A549 (cell line): ENCODE data around the gene ATP8A2. TPM values are rescaled to one million over a fixed set of nuclear protein-coding genes. Genes with fewer than 3 reads are reported as not detected.

ENCODE experiments used
- ATAC-seq, 2 experiments: fragments of 200-7000 bp in 1 of 2; fragments of >200 bp in 1 of 2; cut with Nextera tagmentation in 1 of 2; cut with Tn5 transposase in 1 of 2; 3 replicates each; pipeline versions ENCODE4 v1.8.0 to v1.9.1; 2018 to 2020; ENCODE audit warnings: mild to moderate bottlenecking in 1 of 2, moderate library complexity in 1 of 2
- CTCF ChIA-PET: fragments of 300-600 bp; sonication (Branson Sonifier 250); formaldehyde crosslinking; extraction: SDS; loops from one replicate; lab custom pipeline; 2021; ENCODE audit warnings: antibody characterized with exemption, inconsistent platforms; lab: Yijun Ruan, JAX
- POLR2A ChIA-PET: fragments of 350-600 bp; formaldehyde crosslinking; extraction: SDS; loops from one replicate; lab custom pipeline; 2021; ENCODE audit warnings: antibody characterized with exemption, inconsistent platforms; lab: Yijun Ruan, JAX
- DNase-seq, 2 experiments: peaks; one replicate each; pipeline versions ENCODE4 v3.0.0 to v3.0.0-alpha.2; 2011 to 2016; ENCODE audit warnings: low read depth in 1 of 2, low spot score in 1 of 2
- FAIRE-seq: peaks from 2 replicates; lab custom pipeline; 2011; peaks lifted over from hg19 to GRCh38; lab: Jason Lieb, UNC
- H3K27ac ChIP-seq, 2 experiments: fragments of >200 bp; sonication (Bioruptor Twin); formaldehyde crosslinking; 3 replicates each; pipeline ENCODE4 v1.5.1; 2016 to 2017
- H3K4me1 ChIP-seq: fragments of >200 bp; sonication (Bioruptor Twin); formaldehyde crosslinking; 3 replicates; pipeline ENCODE4 v1.6.1; 2016
- H3K4me2 ChIP-seq: fragments of >200 bp; sonication (Bioruptor Twin); formaldehyde crosslinking; 3 replicates; pipeline ENCODE4 v1.6.1; 2016
- H3K4me3 ChIP-seq: fragments of >200 bp; sonication (Bioruptor Twin); formaldehyde crosslinking; 3 replicates; pipeline ENCODE4 v1.5.1; 2016
- H3K9me3 ChIP-seq: fragments of >200 bp; sonication (Bioruptor Twin); formaldehyde crosslinking; 3 replicates; pipeline ENCODE4 v1.6.1; 2016
- ATOH8 ChIP-seq: fragments of 250-450 bp; sonication (Bioruptor Pico); IDR thresholded peaks from 2 replicates; pipeline ENCODE4 v1.5.0; 2020; ENCODE audit warnings: low read depth, mild to moderate bottlenecking, moderate library complexity
- CBX2 ChIP-seq: fragments of 200-600 bp; sonication (generic); IDR thresholded peaks from 2 replicates; pipeline ENCODE4 v1.6.1; 2016; ENCODE audit warnings: low read depth, mild to moderate bottlenecking, borderline replicate concordance
- CEBPB ChIP-seq, 2 experiments: fragments of >200 bp in 1 of 2; sonication (Bioruptor Twin) in 1 of 2; formaldehyde crosslinking in 1 of 2; IDR thresholded peaks; 2 replicates each; pipeline ENCODE4 v1.6.1; 2012 to 2016
- CTCF ChIP-seq: fragments of >200 bp; sonication (Bioruptor Twin); formaldehyde crosslinking; IDR thresholded peaks from 3 replicates; pipeline ENCODE4 v1.5.1; 2016
- EHF ChIP-seq: fragments of 250-450 bp; sonication (Bioruptor Pico); IDR thresholded peaks from 2 replicates; pipeline ENCODE4 v1.5.0; 2020; ENCODE audit warnings: mild to moderate bottlenecking
- FOSB ChIP-seq: fragments of 250-450 bp; sonication (Bioruptor Pico); IDR thresholded peaks from 2 replicates; pipeline ENCODE4 v1.5.0; 2020; ENCODE audit warnings: mild to moderate bottlenecking, moderate library complexity
- FOSL2 ChIP-seq, 2 experiments: fragments of 450-650 bp in 1 of 2; fragments of >200 bp in 1 of 2; sonication (Bioruptor Twin) in 1 of 2; formaldehyde crosslinking; IDR thresholded peaks; 2 replicates each; pipeline versions ENCODE4 v1.5.0 to v1.6.1; 2016 to 2020; ENCODE audit warnings: mild to moderate bottlenecking in 1 of 2, moderate library complexity in 1 of 2
- HEYL ChIP-seq: fragments of 250-450 bp; sonication (Bioruptor Pico); IDR thresholded peaks from 2 replicates; pipeline ENCODE4 v1.8.0; 2021; ENCODE audit warnings: mild to moderate bottlenecking, moderate library complexity
- HOXA7 ChIP-seq: fragments of 250-450 bp; sonication (Bioruptor Pico); IDR thresholded peaks from 2 replicates; pipeline ENCODE4 v1.5.0; 2020; ENCODE audit warnings: mild to moderate bottlenecking, moderate library complexity
- HOXB13 ChIP-seq: fragments of 250-450 bp; sonication (Bioruptor Pico); IDR thresholded peaks from 2 replicates; pipeline ENCODE4 v1.5.0; 2020; ENCODE audit warnings: low read depth, mild to moderate bottlenecking, moderate library complexity
- HOXB5 ChIP-seq: fragments of 250-450 bp; sonication (Bioruptor Pico); IDR thresholded peaks from 2 replicates; pipeline ENCODE4 v1.5.0; 2020; ENCODE audit warnings: mild to moderate bottlenecking, moderate library complexity
- JUN ChIP-seq, 2 experiments: fragments of >200 bp; sonication (Bioruptor Twin); formaldehyde crosslinking; IDR thresholded peaks; 2 replicates in 1 of 2; 3 replicates in 1 of 2; pipeline ENCODE4 v1.6.1; 2016 to 2017
- MAFK ChIP-seq: fragments of 450-650 bp; IDR thresholded peaks from 2 replicates; pipeline ENCODE4 v1.6.1; 2014; ENCODE audit not compliant: partially characterized antibody
- MAZ ChIP-seq: fragments of 150-350 bp; IDR thresholded peaks from 2 replicates; pipeline ENCODE4 v1.6.1; 2014; ENCODE audit warnings: antibody characterized with exemption, low read depth, low read length, borderline replicate concordance
- MYC ChIP-seq: IDR thresholded peaks from 2 replicates; pipeline ENCODE4 v1.6.1; 2012; ENCODE audit warnings: mild to moderate bottlenecking, inconsistent platforms, low read length, improper control_type of control experiment, borderline replicate concordance
- NFE2L2 ChIP-seq: fragments of 150-350 bp; conservative IDR thresholded peaks from 2 replicates; pipeline ENCODE4 v1.6.1; 2014; ENCODE audit warnings: low read length
- NPAS2 ChIP-seq: fragments of 250-450 bp; sonication (Bioruptor Pico); IDR thresholded peaks from 2 replicates; pipeline ENCODE4 v1.8.0; 2022; ENCODE audit warnings: mild to moderate bottlenecking, moderate library complexity, borderline replicate concordance
- PHF8 ChIP-seq: fragments of 200-600 bp; sonication (generic); IDR thresholded peaks from 2 replicates; pipeline ENCODE4 v1.6.1; 2016; ENCODE audit warnings: low read depth, mild to moderate bottlenecking, antibody characterized with exemption, moderate library complexity, borderline replicate concordance
- POLR2AphosphoS2 ChIP-seq: conservative IDR thresholded peaks from 2 replicates; pipeline ENCODE4 v1.6.1; 2012; ENCODE audit warnings: low read length, improper control_type of control experiment, inconsistent platforms
- RARB ChIP-seq: fragments of 250-450 bp; sonication (Bioruptor Pico); IDR thresholded peaks from 2 replicates; pipeline ENCODE4 v1.8.0; 2021; ENCODE audit warnings: mild to moderate bottlenecking, moderate library complexity
- RFX5 ChIP-seq: fragments of 450-650 bp; IDR thresholded peaks from 2 replicates; pipeline ENCODE4 v1.7.1; 2014; ENCODE audit warnings: antibody characterized with exemption, mild to moderate bottlenecking, moderate library complexity
- RNF2 ChIP-seq: fragments of 200-600 bp; sonication (generic); IDR thresholded peaks from 2 replicates; pipeline ENCODE4 v1.6.1; 2016; ENCODE audit warnings: low read depth, mild to moderate bottlenecking, antibody characterized with exemption, moderate library complexity, borderline replicate concordance
- TFCP2L1 ChIP-seq: fragments of 250-450 bp; sonication (Bioruptor Pico); IDR thresholded peaks from 2 replicates; pipeline ENCODE4 v1.5.0; 2021; ENCODE audit warnings: mild to moderate bottlenecking
- ZFP36 ChIP-seq: fragments of 450-650 bp; IDR thresholded peaks from 2 replicates; pipeline ENCODE4 v1.6.1; 2014; ENCODE audit warnings: borderline replicate concordance; ENCODE audit not compliant: partially characterized antibody
- ZNF302 ChIP-seq: fragments of 250-450 bp; sonication (Bioruptor Pico); IDR thresholded peaks from 2 replicates; pipeline ENCODE4 v1.9.0; 2021; ENCODE audit warnings: inconsistent platforms, mild to moderate bottlenecking, moderate library complexity
- WGBS: methylation state at CpG from one replicate; pipeline ENCODE4 v1.1.6; 2017; ENCODE audit errors: missing lambda C conversion rate; 5-methylcytosine and 5-hydroxymethylcytosine counted together
- polyA minus RNA-seq: library from RNA; depleted of rRNA, polyadenylated mRNA; stranded (reverse); fragments of >200 nt; gene quantifications from 2 replicates; pipeline ENCODE4 v1.2.3, GENCODE V29; 2011; rRNA and poly(A)+ RNA removed
- polyA plus RNA-seq, 4 experiments: library from polyadenylated mRNA; depleted of rRNA in 3 of 4; stranded (reverse); fragments of >200 nt; fragmentation: RNase III in 1 of 4; extraction: RNeasy Plus Mini Kit Qiagen cat#74134 plus additional on column Dnase treatment in 1 of 4; gene quantifications; 2 replicates in 3 of 4; 3 replicates in 1 of 4; pipeline ENCODE4 v1.2.3, GENCODE V29; 2011 to 2017
- TF ChIP-seq, protein P1 (sequence below): fragments of 150-350 bp; IDR thresholded peaks from 2 replicates; pipeline ENCODE4 v1.6.1; 2014; ENCODE audit warnings: low read depth, mild to moderate bottlenecking, low read length
- TF ChIP-seq, protein P2 (sequence below): fragments of 450-650 bp; IDR thresholded peaks from 2 replicates; pipeline ENCODE4 v1.6.1; 2014; ENCODE audit warnings: antibody characterized with exemption
- TF ChIP-seq, protein P3 (sequence below): fragments of 250-450 bp; sonication (Bioruptor Pico); IDR thresholded peaks from 2 replicates; pipeline ENCODE4 v1.5.0; 2021; ENCODE audit warnings: mild to moderate bottlenecking, moderate library complexity, borderline replicate concordance

Gene ATP8A2
- polyA plus RNA-seq (2011; rRNA removed) (not detected in 2 replicates), polyA plus RNA-seq (2017; fragmentation: RNase III; extraction: RNeasy Plus Mini Kit Qiagen cat#74134 plus additional on column Dnase treatment) (0.03 TPM in 1 of 3 replicates, not detected in the others), polyA minus RNA-seq (0.05 TPM in 1 of 2 replicates, not detected in the other)
- polyA plus RNA-seq (2012; cell fraction: cytosol; rRNA removed) = not detected in 2 replicates
- not detected in 2 replicates for polyA plus RNA-seq (2012; cell fraction: nucleus; rRNA removed)

DNA sequence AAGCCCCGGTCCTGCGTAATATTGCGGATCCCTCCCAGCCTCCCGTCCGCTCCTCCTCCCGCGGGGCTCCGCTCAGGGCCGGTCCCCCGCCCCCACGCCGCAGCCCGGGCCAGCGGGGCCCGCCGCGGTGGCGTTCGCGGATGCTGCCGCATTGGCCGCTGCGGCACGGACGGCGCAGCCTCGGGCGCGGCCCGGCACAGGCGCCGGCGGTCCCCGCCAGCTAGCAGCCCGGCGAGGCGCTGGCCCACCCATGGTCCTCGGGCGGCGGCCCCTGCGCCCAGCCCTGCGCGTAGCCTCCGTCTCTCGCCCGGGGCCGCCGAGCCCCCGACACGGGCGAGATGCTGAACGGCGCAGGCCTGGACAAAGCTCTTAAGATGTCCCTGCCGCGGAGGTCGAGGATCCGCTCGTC, at the start of gene ATP8A2:
ATP8A2 (plus strand) TSS at position 100 of the 409 bp plus-strand sequence; CDS start at position 339, 239 bp downstream.
- ChIA-PET CTCF (no interaction called here), POLR2A (no interaction called here)
- peak in 1 of 2 experiments; percentile 32; a peak in 1 of 6 replicates for ATAC-seq
- FAIRE-seq = no peak
- H3K4me1 ChIP-seq = no peaks in the 10 kb centered on the region; the same call in 2 of the 3 replicates
- WGBS = 3% methylated on average over 6 of the region's 58 CpGs
- H3K4me3 ChIP-seq = peak within 1 kb of the TSS; percentile 51
- H3K27ac ChIP-seq = 0 out of 6 replicates have a peak within 1 kb of the TSS, but pooled peaks of 1 of the 2 experiments have one; percentile 23
- peak within 1 kb of the TSS; percentile 96 for H3K4me2 ChIP-seq
- DNase-seq = no peak
- TF ChIP-seq RNF2 (no peak), JUN (IDR thresholded peaks at IDR 0.05) (no peak), ATOH8 (CRISPR knock-in tag) (no peak), ZNF302 (CRISPR knock-in tag) (no peak), EHF (no peak), FOSB (no peak), MAZ (no peak), NFE2L2 (no peak), MYC (no peak), CBX2 (no peak), ZFP36 (no peak), FOSL2 (IDR thresholded peaks at IDR 0.05) (no peak), FOSL2 (CRISPR knock-in tag; IDR thresholded peaks at IDR 0.05) (no peak), HEYL (CRISPR knock-in tag) (no peak), PHF8 (no peak)
- TF ChIP-seq, protein P1, sequence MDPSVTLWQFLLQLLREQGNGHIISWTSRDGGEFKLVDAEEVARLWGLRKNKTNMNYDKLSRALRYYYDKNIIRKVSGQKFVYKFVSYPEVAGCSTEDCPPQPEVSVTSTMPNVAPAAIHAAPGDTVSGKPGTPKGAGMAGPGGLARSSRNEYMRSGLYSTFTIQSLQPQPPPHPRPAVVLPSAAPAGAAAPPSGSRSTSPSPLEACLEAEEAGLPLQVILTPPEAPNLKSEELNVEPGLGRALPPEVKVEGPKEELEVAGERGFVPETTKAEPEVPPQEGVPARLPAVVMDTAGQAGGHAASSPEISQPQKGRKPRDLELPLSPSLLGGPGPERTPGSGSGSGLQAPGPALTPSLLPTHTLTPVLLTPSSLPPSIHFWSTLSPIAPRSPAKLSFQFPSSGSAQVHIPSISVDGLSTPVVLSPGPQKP = no peak
- TF ChIP-seq, protein P2, sequence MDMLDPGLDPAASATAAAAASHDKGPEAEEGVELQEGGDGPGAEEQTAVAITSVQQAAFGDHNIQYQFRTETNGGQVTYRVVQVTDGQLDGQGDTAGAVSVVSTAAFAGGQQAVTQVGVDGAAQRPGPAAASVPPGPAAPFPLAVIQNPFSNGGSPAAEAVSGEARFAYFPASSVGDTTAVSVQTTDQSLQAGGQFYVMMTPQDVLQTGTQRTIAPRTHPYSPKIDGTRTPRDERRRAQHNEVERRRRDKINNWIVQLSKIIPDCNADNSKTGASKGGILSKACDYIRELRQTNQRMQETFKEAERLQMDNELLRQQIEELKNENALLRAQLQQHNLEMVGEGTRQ = no peak
- H3K9me3 ChIP-seq = no peaks in the 10 kb centered on the region

DNA sequence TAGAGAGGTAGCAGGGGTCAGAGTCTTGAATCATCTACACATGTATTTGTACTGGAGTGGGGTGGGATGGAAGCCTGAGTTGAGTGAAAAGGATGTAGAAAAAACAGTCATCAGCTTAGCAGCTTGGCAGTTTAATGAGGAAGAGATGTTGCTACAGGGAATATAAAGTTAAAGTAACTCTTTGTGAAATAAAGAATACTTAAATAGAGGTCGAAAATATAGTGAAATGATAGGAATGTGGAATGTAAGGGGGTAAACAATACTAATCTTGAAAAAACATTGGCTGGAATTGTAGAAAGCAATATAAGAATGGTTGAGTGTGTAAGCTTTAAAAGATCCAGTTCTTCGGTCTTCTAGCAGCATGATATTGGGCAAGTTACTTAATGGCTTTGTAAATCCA, 47.7 kb upstream of the ATP8A2 start:
- no peak for FAIRE-seq
- Histone ChIP-seq H3K4me3 (no peak overlapping the region), H3K4me2 (no peak overlapping the region), H3K27ac (no peak overlapping the region), H3K9me3 (no peaks in the 10 kb centered on the region), H3K4me1 (peaks cover 2% of the 10 kb centered on the region; the same call in 1 of the 3 replicates)
- no peak for ATAC-seq
- POLR2A ChIA-PET = no interaction called here
- DNase-seq = no peak
- whole genome bisulfite sequencing = 78% methylated on average over 2 of the region's 2 CpGs
- CTCF ChIA-PET = interaction anchor here (2.3 kb wide), 1 partner anchor 9 kb away, joined by 5 read pairs; no protein-coding TSS in a partner anchor
- no peak for TF ChIP-seq RARB (CRISPR knock-in tag)
- no peak for TF ChIP-seq HOXB5 (CRISPR knock-in tag)
- TF ChIP-seq RFX5 = no peak
- TF ChIP-seq TFCP2L1 (CRISPR knock-in tag) = no peak
- no peak for TF ChIP-seq CTCF
- TF ChIP-seq CEBPB (IDR thresholded peaks at IDR 0.05) = no peak
- no peak for TF ChIP-seq HOXA7 (CRISPR knock-in tag)
- no peak for TF ChIP-seq NPAS2 (CRISPR knock-in tag)
- TF ChIP-seq, protein P3, sequence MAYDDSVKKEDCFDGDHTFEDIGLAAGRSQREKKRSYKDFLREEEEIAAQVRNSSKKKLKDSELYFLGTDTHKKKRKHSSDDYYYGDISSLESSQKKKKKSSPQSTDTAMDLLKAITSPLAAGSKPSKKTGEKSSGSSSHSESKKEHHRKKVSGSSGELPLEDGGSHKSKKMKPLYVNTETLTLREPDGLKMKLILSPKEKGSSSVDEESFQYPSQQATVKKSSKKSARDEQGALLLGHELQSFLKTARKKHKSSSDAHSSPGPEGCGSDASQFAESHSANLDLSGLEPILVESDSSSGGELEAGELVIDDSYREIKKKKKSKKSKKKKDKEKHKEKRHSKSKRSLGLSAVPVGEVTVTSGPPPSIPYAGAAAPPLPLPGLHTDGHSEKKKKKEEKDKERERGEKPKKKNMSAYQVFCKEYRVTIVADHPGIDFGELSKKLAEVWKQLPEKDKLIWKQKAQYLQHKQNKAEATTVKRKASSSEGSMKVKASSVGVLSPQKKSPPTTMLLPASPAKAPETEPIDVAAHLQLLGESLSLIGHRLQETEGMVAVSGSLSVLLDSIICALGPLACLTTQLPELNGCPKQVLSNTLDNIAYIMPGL = no peak
- no peak for TF ChIP-seq POLR2AphosphoS2
- TF ChIP-seq HOXB13 = no peak
- TF ChIP-seq MAFK = no peak
- TF ChIP-seq NFE2L2 = no peak
- no peak for TF ChIP-seq ATOH8 (CRISPR knock-in tag)
